ENCODE measurements around the gene SND1. TPM values are rescaled to one million over a fixed set of nuclear protein-coding genes. Genes with fewer than 3 reads are reported as not detected.

SND1 gene
- total RNA-seq, 1 experiment from 2014 or later, result 218 TPM

DNA sequence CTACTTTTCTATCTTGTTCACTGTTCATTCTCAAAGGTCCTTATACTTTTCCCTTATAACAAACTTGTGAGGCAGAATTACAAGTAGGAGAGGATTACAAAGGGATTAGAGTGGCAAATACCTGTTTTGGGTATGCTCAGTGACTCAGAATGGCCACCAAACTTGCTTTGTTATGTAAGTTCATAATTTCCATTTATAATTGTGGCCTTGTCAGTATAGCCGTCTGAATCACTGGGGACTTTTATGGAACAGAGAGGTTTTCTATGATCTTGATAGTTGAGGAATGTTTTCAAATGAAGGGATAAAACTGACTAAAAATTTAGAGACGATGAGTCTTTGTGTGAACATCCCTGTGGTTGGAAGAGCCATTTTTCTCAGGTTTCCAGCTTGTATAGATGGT, 116.2 kb downstream of the SND1 start:
- H3K27ac Mint-ChIP-seq, result no peak overlapping the region; a peak in 1 of 7 replicates
- Histone ChIP-seq H2AK5ac (ENCODE audit: insufficient read length, low read length) (no peak overlapping the region), H2BK15ac (ENCODE audit: low read depth, low read length) (no peak overlapping the region), H3K56ac (ENCODE audit: insufficient read length, low read depth, low read length) (no peak overlapping the region), H4K5ac (ENCODE audit: insufficient read length, low read depth, low read length) (no peak overlapping the region), H4K91ac (ENCODE audit: insufficient read length, low read depth, low read length) (no peak overlapping the region), H4K20me1 (ENCODE audit: control insufficient read depth, insufficient read depth, insufficient read length) (no peaks in the 10 kb centered on the region), H3K79me2 (ENCODE audit: insufficient read depth, low read length) (peaks cover 5% of the 10 kb centered on the region; the same call in 1 of the 2 replicates), H3K27ac (ENCODE audit: insufficient read length, low read depth, low read length) (no peak overlapping the region), H3K79me1 (ENCODE audit: insufficient read depth, low read depth, low read length, poor library complexity, severe bottlenecking) (peaks cover 4% of the 10 kb centered on the region), H4K8ac (replicated peaks; ENCODE audit: insufficient read length, low read depth, low read length) (no peak overlapping the region), H3K4me1 (ENCODE audit: insufficient read depth, low read length) (peaks cover 2% of the 10 kb centered on the region; the same call in 1 of the 2 replicates), H3T11ph (ENCODE audit: low read length) (no peak overlapping the region), H3K4ac (ENCODE audit: low read depth, low read length) (no peak overlapping the region), H3K23ac (ENCODE audit: insufficient read length, low read depth, low read length) (no peak overlapping the region), H3K27me3 (ENCODE audit: insufficient read depth, low read length) (no peaks in the 10 kb centered on the region), H3K9me3 (ENCODE audit: control insufficient read depth, low read depth, low read length) (no peaks in the 10 kb centered on the region), H3K14ac (ENCODE audit: insufficient read depth, low read length) (no peak overlapping the region), H2BK20ac (ENCODE audit: low read depth, low read length, poor library complexity, severe bottlenecking) (no peak overlapping the region), H2BK5ac (ENCODE audit: insufficient read length, low read length) (no peak overlapping the region), H3K23me2 (ENCODE audit: insufficient read length, low read depth, low read length, poor library complexity, severe bottlenecking) (no peaks in the 10 kb centered on the region), H3K18ac (ENCODE audit: insufficient read length, low read depth, low read length) (no peak overlapping the region), H3K4me2 (ENCODE audit: insufficient read depth, insufficient read length, low read length) (no peak overlapping the region), H2BK120ac (ENCODE audit: low read depth, low read length, poor library complexity, severe bottlenecking) (no peak overlapping the region), H3K9ac (ENCODE audit: extremely low read depth, insufficient read length, low read length) (no peak overlapping the region), H2AFZ (ENCODE audit: low read length) (no peak overlapping the region), H2BK12ac (ENCODE audit: insufficient read length, low read depth, low read length) (no peak overlapping the region)
- no peaks in the 10 kb centered on the region for H3K9me3 Mint-ChIP-seq
- peaks cover 10 to 15% (median 10%) of the 10 kb centered on the region in 3 experiments; a peak in 6 of 7 replicates for H3K36me3 Mint-ChIP-seq (ENCODE audit: insufficient read depth in 1 of 3, low read depth in 3 of 3)
- DNase-seq, result no peak
- H3K27me3 Mint-ChIP-seq (ENCODE audit: low read depth), result no peaks in the 10 kb centered on the region
- TF ChIP-seq CTCF (conservative IDR thresholded peaks at IDR 0.05), result no peak
- no peak overlapping the region for H3K4me3 Mint-ChIP-seq
- WGBS (ENCODE audit: extremely low coverage, insufficient read length, low lambda C conversion rate), result no CpG with 5 or more reads among the region's 2 CpGs
- H3K4me1 Mint-ChIP-seq, result peaks cover 26 to 35% of the 10 kb centered on the region in 2 experiments

Data from H9 (cell line).